PC-3 (cell line): ENCODE data around the gene TEX11. TPM values are rescaled to one million over a fixed set of nuclear protein-coding genes. Genes with fewer than 3 reads are reported as not detected.

Experiments
- ATAC-seq: fragments of 200-7000 bp; cut with Tn5 transposase; 2 replicates; pipeline ENCODE4 v1.9.1; 2020; ENCODE audit warnings: mild to moderate bottlenecking, moderate library complexity
- BruUV-seq: library from RNA; stranded (reverse); fragments of 400-500 nt; replicated peaks from 2 replicates; lab custom pipeline; 2021; lab: Mats Ljungman, UMichigan
- CTCF ChIA-PET: fragments of 300-600 bp; sonication (Branson Sonifier 250); formaldehyde crosslinking; loops from one replicate; lab custom pipeline; 2022; ENCODE audit warnings: antibody characterized with exemption; lab: Charles Lee
- POLR2A ChIA-PET: fragments of 300-600 bp; sonication (Branson Sonifier 250); formaldehyde crosslinking; loops from one replicate; lab custom pipeline; 2022; ENCODE audit warnings: antibody characterized with exemption; ENCODE audit not compliant: unreplicated experiment; lab: Charles Lee
- DNase-seq: peaks from one replicate; pipeline ENCODE4 v3.0.0-alpha.2; 2015
- H2AFZ ChIP-seq: fragments of 300-600 bp; sonication (generic); 2 replicates; pipeline ENCODE4 v1.6.0; 2016; ENCODE audit warnings: antibody characterized with exemption, low read length
- H3F3A ChIP-seq: fragments of 300-600 bp; sonication (generic); one replicate; pipeline ENCODE4 v1.6.0; 2017; ENCODE audit warnings: antibody characterized with exemption, low read length, control low read depth, mild to moderate bottlenecking; ENCODE audit not compliant: unreplicated experiment
- H3K27ac ChIP-seq: fragments of 300-600 bp; sonication (generic); 2 replicates; pipeline ENCODE4 v1.5.1; 2016; ENCODE audit warnings: mild to moderate bottlenecking, low read length
- H3K27me3 ChIP-seq: fragments of 300-600 bp; sonication (generic); 2 replicates; pipeline ENCODE4 v1.6.1; 2016; ENCODE audit warnings: low read length, mixed read lengths
- H3K36me3 ChIP-seq: fragments of 300-600 bp; sonication (generic); 2 replicates; pipeline ENCODE4 v1.6.1; 2016; ENCODE audit warnings: low read depth, mixed run types, low read length, mixed read lengths
- H3K4me1 ChIP-seq: fragments of 300-600 bp; sonication (generic); 2 replicates; pipeline ENCODE4 v1.5.1; 2016; ENCODE audit warnings: low read length; ENCODE audit not compliant: insufficient read depth
- H3K4me2 ChIP-seq: fragments of 300-600 bp; sonication (generic); 2 replicates; pipeline ENCODE4 v1.6.0; 2016; ENCODE audit warnings: low read length
- H3K4me3 ChIP-seq: fragments of 300-600 bp; sonication (generic); 2 replicates; pipeline ENCODE4 v1.5.1; 2016; ENCODE audit warnings: mild to moderate bottlenecking, low read length, mixed read lengths
- H3K79me2 ChIP-seq: fragments of 300-600 bp; sonication (generic); 2 replicates; pipeline ENCODE4 v1.6.1; 2017; ENCODE audit warnings: low read length, mixed read lengths
- H3K9ac ChIP-seq: fragments of 300-600 bp; sonication (generic); 2 replicates; pipeline ENCODE4 v1.6.0; 2016; ENCODE audit warnings: mild to moderate bottlenecking, low read length
- H3K9me2 ChIP-seq: fragments of 300-600 bp; sonication (generic); replicated peaks from 2 replicates; pipeline ENCODE4 v1.6.1; 2016; ENCODE audit warnings: mixed run types, low read length, mixed read lengths
- H3K9me3 ChIP-seq: fragments of 300-600 bp; sonication (generic); 2 replicates; pipeline ENCODE4 v1.6.1; 2016; ENCODE audit warnings: low read length, mixed read lengths
- H4K20me1 ChIP-seq: fragments of 300-600 bp; sonication (generic); 2 replicates; pipeline ENCODE4 v1.6.1; 2016; ENCODE audit warnings: low read length, mixed read lengths
- EZH2 ChIP-seq: fragments of 300-600 bp; sonication (generic); IDR thresholded peaks from one replicate; pipeline ENCODE4 v1.6.1; 2017; ENCODE audit warnings: antibody characterized with exemption, mild to moderate bottlenecking, low read length; ENCODE audit not compliant: unreplicated experiment
- EZH2phosphoT487 ChIP-seq: fragments of 300-600 bp; sonication (generic); IDR thresholded peaks from 2 replicates; pipeline ENCODE4 v1.6.1; 2018; ENCODE audit warnings: mild to moderate bottlenecking, antibody characterized with exemption, low read length, borderline replicate concordance
- intact Hi-C: fragments of 100-400 bp; cut with micrococcal nuclease; formaldehyde crosslinking; loops from 2 replicates; pipeline ENCODE4 v1.9.0; 2023
- total RNA-seq: library from RNA; depleted of rRNA; stranded (reverse); fragments of >200 nt; gene quantifications from 2 replicates; pipeline ENCODE4 v1.2.3, GENCODE V29; 2014
- TF ChIP-seq, protein P1 (sequence below): fragments of 300-600 bp; sonication (generic); conservative IDR thresholded peaks from 2 replicates; pipeline ENCODE4 v1.5.1; 2017; ENCODE audit warnings: antibody characterized with exemption, low read depth, mild to moderate bottlenecking, low read length

The TEX11 gene
- total RNA-seq, 1 experiment from 2014 or later, result not detected

DNA sequence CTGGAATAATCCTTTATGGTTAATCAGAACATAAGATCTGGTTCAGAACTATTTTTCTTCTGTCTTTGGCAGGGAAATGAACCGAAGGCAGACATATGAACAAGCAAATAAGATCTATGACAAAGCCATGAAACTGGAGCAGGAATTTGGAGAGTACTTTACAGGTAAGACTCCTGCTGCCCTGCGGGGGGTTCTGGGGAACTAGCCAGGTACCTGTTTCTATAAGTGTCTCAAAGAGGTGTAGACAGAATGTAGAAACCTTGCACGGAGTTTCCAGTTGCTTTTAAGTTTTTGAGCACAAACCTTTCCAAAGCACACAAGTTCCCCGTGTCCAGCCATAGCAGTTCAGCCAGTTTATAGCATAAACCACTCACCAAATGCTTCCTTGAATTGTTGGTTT lies 407.7 kb downstream of the TEX11 start:
- CTCF ChIA-PET, result no interaction called here
- no peaks in the 10 kb centered on the region for H3K79me2 ChIP-seq
- H4K20me1 ChIP-seq, result no peaks in the 10 kb centered on the region
- DNase-seq (no peak), ATAC-seq (no peak)
- H3K9ac ChIP-seq, result no peak overlapping the region
- no peak overlapping the region for H3K4me3 ChIP-seq
- no peak overlapping the region for H2AFZ ChIP-seq
- no peaks in the 10 kb centered on the region for H3K9me2 ChIP-seq
- H3K9me3 ChIP-seq, result no peaks in the 10 kb centered on the region
- H3K4me1 ChIP-seq, result no peaks in the 10 kb centered on the region
- H3K27ac ChIP-seq, result no peak overlapping the region
- no peaks in the 10 kb centered on the region for H3F3A ChIP-seq
- intact Hi-C loops, result no loop called here
- TF ChIP-seq, protein P1, sequence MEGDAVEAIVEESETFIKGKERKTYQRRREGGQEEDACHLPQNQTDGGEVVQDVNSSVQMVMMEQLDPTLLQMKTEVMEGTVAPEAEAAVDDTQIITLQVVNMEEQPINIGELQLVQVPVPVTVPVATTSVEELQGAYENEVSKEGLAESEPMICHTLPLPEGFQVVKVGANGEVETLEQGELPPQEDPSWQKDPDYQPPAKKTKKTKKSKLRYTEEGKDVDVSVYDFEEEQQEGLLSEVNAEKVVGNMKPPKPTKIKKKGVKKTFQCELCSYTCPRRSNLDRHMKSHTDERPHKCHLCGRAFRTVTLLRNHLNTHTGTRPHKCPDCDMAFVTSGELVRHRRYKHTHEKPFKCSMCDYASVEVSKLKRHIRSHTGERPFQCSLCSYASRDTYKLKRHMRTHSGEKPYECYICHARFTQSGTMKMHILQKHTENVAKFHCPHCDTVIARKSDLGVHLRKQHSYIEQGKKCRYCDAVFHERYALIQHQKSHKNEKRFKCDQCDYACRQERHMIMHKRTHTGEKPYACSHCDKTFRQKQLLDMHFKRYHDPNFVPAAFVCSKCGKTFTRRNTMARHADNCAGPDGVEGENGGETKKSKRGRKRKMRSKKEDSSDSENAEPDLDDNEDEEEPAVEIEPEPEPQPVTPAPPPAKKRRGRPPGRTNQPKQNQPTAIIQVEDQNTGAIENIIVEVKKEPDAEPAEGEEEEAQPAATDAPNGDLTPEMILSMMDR, result no peak
- no peak for TF ChIP-seq EZH2phosphoT487
- TF ChIP-seq EZH2, result no peak
- H3K4me2 ChIP-seq, result no peak overlapping the region
- H3K36me3 ChIP-seq, result peaks cover 18% of the 10 kb centered on the region
- no TSS peak for BruUV-seq
- POLR2A ChIA-PET, result no interaction called here
- H3K27me3 ChIP-seq, result no peaks in the 10 kb centered on the region

DNA sequence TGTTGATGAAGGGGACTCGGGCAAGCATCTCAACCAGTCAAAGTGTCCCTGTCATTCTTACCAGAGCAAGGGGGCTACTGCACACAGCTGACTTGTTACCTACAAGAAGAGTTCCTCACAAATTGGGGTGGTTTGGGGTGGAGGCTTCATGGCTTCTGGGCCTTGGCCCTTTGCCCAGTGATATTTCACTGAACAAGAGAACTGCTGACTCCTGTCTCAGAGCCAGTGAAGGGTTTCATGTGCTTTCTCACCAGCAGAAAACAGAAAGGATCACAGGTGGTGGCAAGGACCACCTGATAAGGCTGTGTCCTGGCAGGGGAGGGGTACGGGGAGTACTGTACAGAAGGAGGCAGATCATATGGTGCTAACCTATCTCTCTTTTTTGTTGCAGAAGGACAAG lies 410.4 kb downstream of the TEX11 start:
- BruUV-seq, result no TSS peak

DNA sequence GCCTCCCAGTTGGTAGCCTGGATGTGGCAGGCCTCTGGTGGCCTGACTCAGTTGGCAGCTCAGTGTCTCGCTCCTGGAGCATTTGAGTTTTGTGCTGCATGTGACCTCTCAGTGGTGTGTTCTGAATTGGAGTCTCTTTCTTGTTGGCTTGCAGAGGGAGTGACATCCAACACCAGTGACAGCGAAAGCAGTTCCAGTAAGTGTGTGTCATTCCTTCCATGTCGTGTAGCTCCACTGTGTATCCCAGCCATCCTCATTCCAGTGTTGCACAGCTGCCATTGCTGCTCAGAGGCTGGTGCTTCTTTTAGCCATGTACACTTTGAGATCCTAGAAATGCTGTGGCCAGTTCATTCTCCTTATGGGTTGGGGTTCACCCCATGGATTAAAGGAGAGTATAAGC lies 411.5 kb downstream of the TEX11 start:
- TF ChIP-seq EZH2 (no peak), EZH2phosphoT487 (no peak)
- TF ChIP-seq, protein P1, result no peak
- no peak overlapping the region for H3K4me3 ChIP-seq
- ATAC-seq (no peak), DNase-seq (no peak)
- no peaks in the 10 kb centered on the region for H3K79me2 ChIP-seq
- H4K20me1 ChIP-seq, result no peaks in the 10 kb centered on the region
- no peaks in the 10 kb centered on the region for H3K27me3 ChIP-seq
- H3K9ac ChIP-seq, result no peak overlapping the region
- H3K9me3 ChIP-seq, result no peaks in the 10 kb centered on the region
- intact Hi-C loops, result no loop called here
- BruUV-seq, result no TSS peak
- H3K27ac ChIP-seq, result no peak overlapping the region
- ChIA-PET CTCF (no interaction called here), POLR2A (no interaction called here)
- H3F3A ChIP-seq, result no peaks in the 10 kb centered on the region
- peaks cover 31% of the 10 kb centered on the region for H3K36me3 ChIP-seq
- H3K9me2 ChIP-seq, result no peaks in the 10 kb centered on the region
- H2AFZ ChIP-seq, result no peak overlapping the region
- no peak overlapping the region for H3K4me2 ChIP-seq
- H3K4me1 ChIP-seq, result no peaks in the 10 kb centered on the region

More for the DNA sequence above, 410.4 kb downstream of the TEX11 start:
- H2AFZ ChIP-seq, result no peak overlapping the region
- DNase-seq (no peak), ATAC-seq (no peak)
- H3K4me3 ChIP-seq, result no peak overlapping the region
- H3K4me2 ChIP-seq, result no peak overlapping the region
- intact Hi-C loops, result no loop called here
- no peaks in the 10 kb centered on the region for H3K27me3 ChIP-seq
- H3K27ac ChIP-seq, result no peak overlapping the region
- H3K9me3 ChIP-seq, result no peaks in the 10 kb centered on the region
- H3K79me2 ChIP-seq, result no peaks in the 10 kb centered on the region
- POLR2A ChIA-PET, result no interaction called here
- H3K4me1 ChIP-seq, result no peaks in the 10 kb centered on the region
- H3K9ac ChIP-seq, result no peak overlapping the region
- TF ChIP-seq, protein P1, result no peak
- TF ChIP-seq EZH2 (no peak), EZH2phosphoT487 (no peak)
- no peaks in the 10 kb centered on the region for H3K9me2 ChIP-seq
- CTCF ChIA-PET, result no interaction called here
- H4K20me1 ChIP-seq, result no peaks in the 10 kb centered on the region
- peaks cover 31% of the 10 kb centered on the region for H3K36me3 ChIP-seq
- H3F3A ChIP-seq, result no peaks in the 10 kb centered on the region
